Cardiac muscle cell (in vitro differentiated cells and primary cell): ENCODE data around the gene CD274. TPM values are rescaled to one million over a fixed set of nuclear protein-coding genes. Genes with fewer than 3 reads are reported as not detected.

Experiments
- DNase-seq, 2 donors: peaks; one replicate each; pipeline versions ENCODE4 v3.0.0 to v3.0.0-alpha.2; 2010 to 2017; ENCODE audit warnings: low read depth in 1 of 2, low spot score in 1 of 2
- H3K27ac ChIP-seq: fragments of 200-600 bp; sonication (generic); 2 replicates; pipeline ENCODE4 v1.5.1; 2016
- H3K27me3 ChIP-seq: fragments of 200-600 bp; sonication (generic); 2 replicates; pipeline ENCODE4 v1.6.0; 2016; ENCODE audit warnings: control low read depth
- H3K36me3 ChIP-seq: fragments of 200-600 bp; sonication (generic); 2 replicates; pipeline ENCODE4 v1.5.1; 2016; ENCODE audit warnings: control low read depth
- H3K4me1 ChIP-seq: fragments of 200-600 bp; sonication (generic); 2 replicates; pipeline ENCODE4 v1.8.1; 2017; ENCODE audit warnings: low read depth, mild to moderate bottlenecking, mixed run types
- H3K4me3 ChIP-seq: fragments of 200-600 bp; sonication (generic); 2 replicates; pipeline ENCODE4 v1.5.1; 2016; ENCODE audit warnings: mild to moderate bottlenecking
- H3K9me3 ChIP-seq: fragments of 200-600 bp; sonication (generic); 2 replicates; pipeline ENCODE4 v1.5.1; 2017; ENCODE audit warnings: low read depth, mild to moderate bottlenecking, control low read depth
- polyA plus RNA-seq: library from polyadenylated mRNA; unstranded; fragments of >200 nt; fragmentation: Nextera tagmentation; extraction: Ambion mirVana; gene quantifications from 2 replicates; pipeline ENCODE4 v1.2.1, GENCODE V29; 2016
- total RNA-seq: library from RNA; depleted of rRNA; stranded (reverse); fragments of >200 nt; gene quantifications from 2 replicates; pipeline ENCODE4 v1.2.3, GENCODE V29; 2016
- TF ChIP-seq, protein P1 (sequence below): IDR thresholded peaks from 2 replicates; pipeline ENCODE4 v1.5.1; 2012; ENCODE audit warnings: low read depth, mild to moderate bottlenecking, low read length

Gene CD274
- total and polyA plus RNA-seq, 2 experiments from 2014 or later, result not detected

DNA sequence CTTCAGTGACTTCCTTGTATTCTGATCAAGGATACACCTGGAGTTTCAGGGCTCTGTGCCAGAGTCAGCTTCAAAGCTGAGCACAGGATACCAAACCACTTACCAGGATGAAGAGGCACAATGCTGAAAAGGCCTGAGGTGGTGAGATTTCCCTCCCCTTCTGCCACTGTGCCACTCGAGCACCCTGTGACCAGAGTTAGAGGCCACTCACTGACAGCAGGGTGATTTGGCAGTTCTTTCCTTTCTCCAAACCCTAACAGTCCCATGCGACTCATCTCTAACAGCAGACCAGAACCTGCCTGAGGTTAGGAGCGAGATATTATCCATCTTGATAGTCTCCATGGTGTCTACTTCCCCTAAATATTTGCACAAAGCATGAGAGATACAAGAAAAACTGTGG is 14.4 kb upstream of the CD274 start:
- DNase-seq, result no peak
- Histone ChIP-seq H3K27ac (no peak overlapping the region), H3K36me3 (no peaks in the 10 kb centered on the region), H3K9me3 (no peaks in the 10 kb centered on the region), H3K4me1 (peaks cover 5% of the 10 kb centered on the region), H3K4me3 (no peak overlapping the region), H3K27me3 (no peaks in the 10 kb centered on the region)
- TF ChIP-seq, protein P1, sequence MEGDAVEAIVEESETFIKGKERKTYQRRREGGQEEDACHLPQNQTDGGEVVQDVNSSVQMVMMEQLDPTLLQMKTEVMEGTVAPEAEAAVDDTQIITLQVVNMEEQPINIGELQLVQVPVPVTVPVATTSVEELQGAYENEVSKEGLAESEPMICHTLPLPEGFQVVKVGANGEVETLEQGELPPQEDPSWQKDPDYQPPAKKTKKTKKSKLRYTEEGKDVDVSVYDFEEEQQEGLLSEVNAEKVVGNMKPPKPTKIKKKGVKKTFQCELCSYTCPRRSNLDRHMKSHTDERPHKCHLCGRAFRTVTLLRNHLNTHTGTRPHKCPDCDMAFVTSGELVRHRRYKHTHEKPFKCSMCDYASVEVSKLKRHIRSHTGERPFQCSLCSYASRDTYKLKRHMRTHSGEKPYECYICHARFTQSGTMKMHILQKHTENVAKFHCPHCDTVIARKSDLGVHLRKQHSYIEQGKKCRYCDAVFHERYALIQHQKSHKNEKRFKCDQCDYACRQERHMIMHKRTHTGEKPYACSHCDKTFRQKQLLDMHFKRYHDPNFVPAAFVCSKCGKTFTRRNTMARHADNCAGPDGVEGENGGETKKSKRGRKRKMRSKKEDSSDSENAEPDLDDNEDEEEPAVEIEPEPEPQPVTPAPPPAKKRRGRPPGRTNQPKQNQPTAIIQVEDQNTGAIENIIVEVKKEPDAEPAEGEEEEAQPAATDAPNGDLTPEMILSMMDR, result no peak

DNA sequence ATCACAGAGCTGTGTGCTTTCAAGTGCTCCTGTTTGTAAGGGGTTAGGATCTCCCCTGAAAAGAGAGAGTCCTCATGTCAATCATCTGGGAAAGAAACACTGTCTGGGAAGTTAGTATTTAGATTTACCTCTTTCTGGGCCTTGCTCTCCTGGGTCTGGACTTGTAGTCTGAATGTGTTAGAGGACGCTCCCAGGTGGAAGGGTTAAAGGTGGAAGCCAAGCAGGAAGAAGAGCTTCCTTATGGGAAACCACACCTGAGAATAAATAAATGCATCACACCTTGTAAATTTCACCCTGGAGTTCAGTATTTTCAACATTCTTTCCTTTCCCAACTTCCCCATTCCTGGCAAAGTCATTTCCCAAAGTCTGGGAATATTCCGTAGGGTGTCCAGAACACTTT is 13.9 kb upstream of the CD274 start:
- DNase-seq, result no peak
- TF ChIP-seq, protein P1, result no peak
- H3K4me3 ChIP-seq, result peak overlapping the region; percentile 68
- no peak overlapping the region for H3K27ac ChIP-seq
- H3K4me1 ChIP-seq, result peaks cover 5% of the 10 kb centered on the region
- no peaks in the 10 kb centered on the region for H3K9me3 ChIP-seq
- no peaks in the 10 kb centered on the region for H3K27me3 ChIP-seq
- no peaks in the 10 kb centered on the region for H3K36me3 ChIP-seq

DNA sequence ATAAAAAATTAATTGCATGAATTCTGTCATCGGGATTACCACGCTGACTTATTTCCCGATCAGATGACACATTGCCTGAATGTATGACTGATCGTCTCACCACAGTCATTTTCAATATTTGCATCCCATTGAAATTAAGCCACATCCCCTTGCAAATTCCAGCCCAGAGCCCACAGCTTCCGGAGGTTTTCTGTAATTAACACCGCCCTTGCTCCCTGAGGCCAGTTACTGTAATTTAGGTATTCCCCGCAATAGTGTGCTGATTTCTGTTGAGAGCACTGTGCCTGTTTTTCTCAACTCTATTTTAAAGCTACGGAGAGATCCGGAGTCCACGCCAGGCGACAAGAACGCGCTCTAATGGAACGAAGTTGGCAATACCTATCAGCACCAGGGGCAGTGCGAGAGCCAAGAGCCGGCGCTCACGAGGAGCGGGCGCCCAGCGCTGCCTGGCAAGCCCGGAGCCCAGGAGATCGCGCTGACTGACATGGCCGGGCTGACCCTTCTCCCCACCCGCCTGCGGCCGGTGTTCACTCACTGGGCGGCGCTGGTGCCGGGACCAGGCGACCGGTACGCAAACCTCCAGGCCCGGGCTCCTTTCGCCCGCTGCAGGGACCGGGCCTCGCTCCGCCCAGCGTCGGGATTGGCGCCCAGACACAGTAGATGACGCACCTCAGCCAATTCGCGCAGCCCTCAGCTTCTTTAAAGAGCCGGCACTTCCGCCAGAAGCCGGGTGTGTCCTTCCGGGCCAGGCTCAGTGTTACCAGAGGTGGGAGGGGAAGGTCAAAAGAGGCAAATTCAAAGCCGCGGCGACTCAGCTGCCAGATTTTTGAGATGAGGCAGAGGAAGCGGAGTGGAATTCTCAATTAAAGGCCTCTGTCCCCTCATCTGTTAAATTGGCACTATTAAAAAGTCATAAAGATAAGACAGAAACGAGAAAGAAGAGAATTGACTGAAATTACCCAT is 12.8 kb upstream of the CD274 start, which contains the start of gene PLGRKT:
PLGRKT (minus strand) TSS at position 672 of the 963 bp plus-strand sequence. CDS start 5,948 bp downstream, outside the sequence.
- Histone ChIP-seq H3K4me1 (peaks cover 5% of the 10 kb centered on the region), H3K27me3 (no peaks in the 10 kb centered on the region), H3K4me3 (peak within 1 kb of the TSS; percentile 68), H3K36me3 (no peaks in the 10 kb centered on the region), H3K9me3 (no peaks in the 10 kb centered on the region), H3K27ac (peak within 1 kb of the TSS; percentile 87)
- peak; percentile 95 to 96 for DNase-seq
- TF ChIP-seq, protein P1, result peak; percentile 24

DNA sequence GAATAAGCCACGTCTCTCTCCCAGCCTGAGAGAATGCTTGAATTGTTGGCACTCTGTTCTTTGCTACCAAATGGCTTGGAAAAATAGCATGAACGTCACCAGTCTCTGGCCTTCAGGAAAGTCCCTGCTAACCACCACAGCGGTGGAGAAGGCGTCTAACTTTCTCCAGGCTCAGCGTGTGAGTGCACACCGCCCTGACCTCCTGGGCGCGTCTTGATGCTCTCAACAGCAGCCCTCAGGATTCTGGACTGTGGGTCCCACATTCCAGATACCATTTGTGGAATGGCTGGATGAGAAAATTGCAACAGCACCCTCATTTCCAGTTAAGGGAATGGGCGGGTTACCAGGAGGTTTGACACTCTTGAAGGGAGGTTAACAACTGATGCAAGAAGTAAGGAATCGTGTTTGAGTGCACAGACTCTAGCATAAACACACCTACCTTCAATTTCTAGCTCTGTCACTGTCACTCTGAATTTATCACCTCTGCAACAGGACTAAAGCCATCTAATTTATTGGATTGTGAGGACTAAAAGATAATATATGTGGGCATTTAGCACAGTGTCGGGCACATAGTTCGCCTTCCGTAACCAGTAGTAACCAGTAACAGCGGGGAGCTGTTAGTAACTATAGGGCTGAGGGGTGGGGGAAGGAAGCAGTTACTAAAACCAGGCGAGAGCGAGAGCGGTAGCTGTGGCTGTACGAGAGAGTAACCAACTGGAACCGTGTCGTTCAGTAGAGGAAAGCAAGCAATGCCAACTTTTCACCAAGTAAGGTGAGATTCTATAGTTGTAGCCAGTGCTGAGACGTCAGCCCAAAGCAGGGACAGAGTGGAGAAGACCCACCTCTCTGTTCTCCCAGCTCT is 11.8 kb upstream of the CD274 start:
- Histone ChIP-seq H3K27ac (peak overlapping the region; percentile 28), H3K27me3 (no peaks in the 10 kb centered on the region), H3K4me3 (peak overlapping the region; percentile 68), H3K9me3 (no peaks in the 10 kb centered on the region), H3K36me3 (no peaks in the 10 kb centered on the region), H3K4me1 (peaks cover 5% of the 10 kb centered on the region)
- TF ChIP-seq, protein P1, result no peak
- peak in 1 of 2 donors; percentile 47 for DNase-seq

DNA sequence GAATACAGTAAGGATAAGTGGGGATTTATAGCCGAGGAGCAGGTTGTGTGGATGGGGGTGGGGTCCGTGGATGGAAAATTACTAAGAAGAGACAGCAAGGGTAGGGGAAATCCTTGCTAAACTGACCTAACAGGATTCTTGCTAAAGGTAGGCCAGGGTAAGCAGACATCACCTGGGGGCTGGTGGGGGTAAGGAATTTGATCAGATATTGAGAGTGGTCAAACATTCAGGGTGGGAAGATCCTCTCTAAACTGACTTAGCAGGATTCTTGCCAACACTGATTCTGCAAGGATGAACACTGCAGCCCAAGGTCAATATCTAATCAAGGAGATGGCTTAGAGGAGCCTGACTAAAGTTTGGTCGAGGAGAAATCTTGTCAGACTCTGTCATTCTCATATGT is 9.9 kb upstream of the CD274 start:
- Histone ChIP-seq H3K9me3 (no peaks in the 10 kb centered on the region), H3K4me3 (no peak overlapping the region), H3K27me3 (no peaks in the 10 kb centered on the region), H3K27ac (no peak overlapping the region), H3K4me1 (peaks cover 5% of the 10 kb centered on the region), H3K36me3 (no peaks in the 10 kb centered on the region)
- no peak for DNase-seq
- TF ChIP-seq, protein P1, result no peak
